Lower leg skin (tissue), 3 donors: ENCODE data around the gene IRX4.

ENCODE experiments used
- CTCF ChIP-seq, 3 donors: fragments of 450-650 bp; IDR thresholded peaks; one replicate each; pipeline ENCODE4 v1.5.1; 2016; ENCODE audit warnings: antibody characterized with exemption in 3 of 3, mild to moderate bottlenecking in 3 of 3, moderate library complexity in 2 of 3
- POLR2A ChIP-seq, 2 donors: fragments of 450-650 bp; IDR thresholded peaks; one replicate each; pipeline ENCODE4 v1.6.1; 2016 to 2017; ENCODE audit warnings: antibody characterized with exemption in 2 of 2, mild to moderate bottlenecking in 1 of 2, moderate library complexity in 1 of 2

GRCh38 chr5:1913578-1913977 is 30.9 kb upstream of the IRX4 start:
- no peak for TF ChIP-seq POLR2A (IDR thresholded peaks at IDR 0.05)
- no peak for TF ChIP-seq CTCF (IDR thresholded peaks at IDR 0.05)
